Cardiac septum (tissue), 1 donor: ENCODE results near the gene AURKB. TPM values are rescaled to one million over a fixed set of nuclear protein-coding genes. Genes with fewer than 3 reads are reported as not detected.

Source experiments
- microRNA-seq: library from miRNA; unstranded; fragments of <30 nt; microRNA quantifications from one replicate; pipeline ENCODE4 v1.2.0, GENCODE V29; 2020
- total RNA-seq: library from RNA; stranded (reverse); fragmentation: NEBNext Ultra II Directional; extraction: Animal tissue kit (Norgen Biotek cat#: 25700); gene quantifications from one replicate; pipeline ENCODE4 v1.2.1, GENCODE V29; 2021
- donor health status: DM: no; HTN: no; CAD: no.

AURKB gene
- total RNA-seq, 1 donor from 2014 or later: 0.83 TPM

Small RNA genes within 50 kb of the gene (microRNA-seq; reads per million reads assigned to microRNA genes)
- not detected for gene MIR4521

Other genes starting within 250 kb of the AURKB start
- gene GUCY2D, start 208.0 kb downstream of the AURKB start, total RNA-seq: not detected
- not detected for gene ALOX15B, start 171.5 kb downstream of the AURKB start, total RNA-seq
- gene ALOX12B, start 122.9 kb downstream of the AURKB start, total RNA-seq: not detected
- not detected for gene ALOXE3, start 92.1 kb downstream of the AURKB start, total RNA-seq
- gene HES7, start 86.5 kb downstream of the AURKB start, total RNA-seq: 0.65 TPM
- 47.8 TPM for gene PER1, start 58.2 kb downstream of the AURKB start, total RNA-seq
- 63.9 TPM for gene VAMP2, start 47.6 kb downstream of the AURKB start, total RNA-seq
- gene TMEM107, start 34.2 kb downstream of the AURKB start, total RNA-seq: 8.7 TPM
- 6.8 TPM for gene BORCS6, start 20.4 kb downstream of the AURKB start, total RNA-seq
- gene CTC1, start 37.5 kb upstream of the AURKB start, total RNA-seq: 13.4 TPM
- 11.2 TPM for gene PFAS, start 38.7 kb upstream of the AURKB start, total RNA-seq
- 23.7 TPM for gene RANGRF, start 78.1 kb upstream of the AURKB start, total RNA-seq
- gene SLC25A35, start 84.8 kb upstream of the AURKB start, total RNA-seq: 4.0 TPM
- gene ARHGEF15, start 99.7 kb upstream of the AURKB start, total RNA-seq: 18.3 TPM
- not detected for gene ODF4, start 129.3 kb upstream of the AURKB start, total RNA-seq
- 727 TPM for gene RPL26, start 172.6 kb upstream of the AURKB start, total RNA-seq
- gene RNF222, start 187.3 kb upstream of the AURKB start, total RNA-seq: not detected
- gene NDEL1, start 225.3 kb upstream of the AURKB start, total RNA-seq: 42.0 TPM